ENCODE measurements around the gene SLC1A7.

The SLC1A7 gene

GRCh38 chr1:53062708-53063591, 79.5 kb downstream of the SLC1A7 start:
- no peak for DNase-seq (ENCODE audit: low spot score)

DNA sequence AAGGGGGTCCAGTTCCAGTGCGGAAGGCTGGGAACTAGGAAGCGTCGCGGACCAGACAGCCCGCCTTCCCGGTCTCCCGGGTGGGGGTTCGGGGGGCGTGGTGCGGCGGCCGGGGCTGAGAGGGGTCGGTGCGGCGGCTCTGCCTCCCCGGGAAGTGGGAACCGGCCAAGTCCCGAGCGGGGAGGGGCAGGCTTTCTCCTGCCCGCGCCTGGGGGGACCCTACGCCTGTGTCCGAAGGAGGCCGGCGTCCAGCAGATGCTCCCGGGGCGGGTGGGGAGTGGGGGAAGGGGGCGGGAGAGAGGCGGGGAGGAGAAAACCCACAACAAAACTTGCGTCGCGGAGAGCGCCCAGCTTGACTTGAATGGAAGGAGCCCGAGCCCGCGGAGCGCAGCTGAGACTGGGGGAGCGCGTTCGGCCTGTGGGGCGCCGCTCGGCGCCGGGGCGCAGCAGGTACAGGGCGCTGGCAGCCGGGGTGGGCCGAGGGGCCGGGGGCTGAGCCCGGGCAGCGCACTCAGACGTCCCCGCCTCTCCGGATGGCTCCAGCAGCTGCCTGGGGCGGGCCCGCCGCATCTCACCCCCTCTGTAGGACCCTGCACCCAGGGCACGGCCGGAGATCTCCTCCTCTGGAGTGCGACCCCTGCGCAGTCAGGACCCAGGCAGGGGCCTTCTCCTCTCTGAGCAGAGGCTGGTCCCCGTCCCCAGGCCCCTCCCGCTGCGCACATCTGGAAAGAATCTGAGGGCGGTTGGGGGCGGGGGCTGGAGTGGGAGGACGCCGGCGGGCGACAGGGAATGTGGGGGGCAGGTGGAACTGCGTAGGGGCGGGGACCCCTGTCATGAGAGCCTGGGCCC, 80.4 kb downstream of the SLC1A7 start, which contains the start of gene PODN:
PODN (plus strand) TSS at position 355 of the 849 bp plus-strand sequence. CDS start 7,643 bp downstream, outside the sequence.
- DNase-seq (ENCODE audit: low spot score) = no peak

DNA sequence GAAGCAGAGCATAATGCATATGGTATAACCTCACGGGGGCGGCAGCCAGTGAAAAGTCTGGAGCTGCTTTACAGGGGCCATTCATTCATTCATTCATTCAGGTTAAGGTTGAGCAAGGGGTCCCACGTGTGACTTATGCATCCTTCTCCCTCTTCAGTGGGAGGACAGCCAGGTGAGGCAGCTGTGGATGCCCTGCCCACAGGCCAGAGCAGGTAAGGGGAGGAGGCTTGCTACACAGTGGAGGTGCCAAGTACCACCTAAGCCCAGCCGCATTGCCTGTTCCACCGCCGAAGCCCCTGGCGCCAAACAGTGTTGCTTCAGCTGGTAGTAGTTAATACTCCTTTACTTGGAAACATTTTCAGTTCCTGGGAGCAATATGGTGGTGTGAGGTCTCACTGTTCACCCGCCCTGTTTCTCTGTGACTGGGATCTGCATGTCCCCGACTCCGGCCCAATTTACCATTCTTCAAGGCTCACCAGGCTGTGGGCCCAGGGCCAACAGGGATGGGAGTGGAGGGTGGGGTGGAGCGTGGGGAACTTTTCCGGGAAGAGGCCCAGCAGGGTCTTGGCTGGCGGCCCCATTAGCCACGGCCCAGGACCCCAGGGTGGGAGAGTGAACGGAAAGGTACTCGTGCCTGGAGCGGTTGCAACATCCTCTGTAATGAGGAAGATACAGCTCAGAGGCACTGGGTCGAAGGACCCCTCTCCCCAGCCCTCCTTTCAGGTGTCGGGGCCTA, 81.1 kb downstream of the SLC1A7 start:
- DNase-seq (ENCODE audit: low spot score) = no peak

GRCh38 chr1:53060579-53060978, 81.9 kb downstream of the SLC1A7 start:
- no peak for DNase-seq (ENCODE audit: low spot score)

- DNase-seq (ENCODE audit: low spot score) = no peak
Measured at GRCh38 chr1:53057127-53057526, 85.3 kb downstream of the SLC1A7 start.

- no peak for DNase-seq (ENCODE audit: low spot score)
Measured at GRCh38 chr1:53051676-53052075, 90.8 kb downstream of the SLC1A7 start.

GRCh38 chr1:53050310-53050709, 92.1 kb downstream of the SLC1A7 start:
- DNase-seq (ENCODE audit: low spot score) = no peak

- no peak for DNase-seq (ENCODE audit: low spot score)
Measured at GRCh38 chr1:53049574-53049967, 92.9 kb downstream of the SLC1A7 start.

DNA sequence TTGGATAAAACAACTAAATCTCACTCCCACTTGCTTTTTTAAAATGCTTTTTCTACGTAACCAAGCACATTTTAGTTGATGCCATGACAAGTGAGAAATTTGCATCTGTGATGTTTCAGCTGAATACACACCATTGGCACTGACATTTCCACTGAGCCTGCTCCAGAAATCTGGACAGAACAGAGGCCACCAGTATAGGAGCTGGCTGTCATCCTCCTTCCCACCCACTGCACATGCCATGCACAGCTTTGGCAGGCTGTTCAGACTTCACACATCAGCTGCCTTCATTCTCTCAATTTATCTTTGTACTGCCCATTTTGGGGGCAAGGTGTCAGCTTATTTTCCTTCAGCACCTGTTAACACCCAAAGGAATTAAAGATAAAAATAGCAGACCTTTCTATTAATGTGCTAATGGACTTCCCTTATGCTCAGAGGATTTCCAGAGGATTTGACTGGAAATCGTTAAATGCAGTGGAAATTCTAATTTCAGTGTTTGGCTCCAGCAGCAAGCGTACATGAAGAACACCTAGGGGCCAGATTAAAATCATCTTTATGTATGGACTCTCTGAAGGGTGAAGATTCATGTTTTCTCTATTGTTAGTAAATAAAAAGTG, 93.4 kb downstream of the SLC1A7 start:
- DNase-seq (ENCODE audit: low spot score) = peak; percentile 50

DNA sequence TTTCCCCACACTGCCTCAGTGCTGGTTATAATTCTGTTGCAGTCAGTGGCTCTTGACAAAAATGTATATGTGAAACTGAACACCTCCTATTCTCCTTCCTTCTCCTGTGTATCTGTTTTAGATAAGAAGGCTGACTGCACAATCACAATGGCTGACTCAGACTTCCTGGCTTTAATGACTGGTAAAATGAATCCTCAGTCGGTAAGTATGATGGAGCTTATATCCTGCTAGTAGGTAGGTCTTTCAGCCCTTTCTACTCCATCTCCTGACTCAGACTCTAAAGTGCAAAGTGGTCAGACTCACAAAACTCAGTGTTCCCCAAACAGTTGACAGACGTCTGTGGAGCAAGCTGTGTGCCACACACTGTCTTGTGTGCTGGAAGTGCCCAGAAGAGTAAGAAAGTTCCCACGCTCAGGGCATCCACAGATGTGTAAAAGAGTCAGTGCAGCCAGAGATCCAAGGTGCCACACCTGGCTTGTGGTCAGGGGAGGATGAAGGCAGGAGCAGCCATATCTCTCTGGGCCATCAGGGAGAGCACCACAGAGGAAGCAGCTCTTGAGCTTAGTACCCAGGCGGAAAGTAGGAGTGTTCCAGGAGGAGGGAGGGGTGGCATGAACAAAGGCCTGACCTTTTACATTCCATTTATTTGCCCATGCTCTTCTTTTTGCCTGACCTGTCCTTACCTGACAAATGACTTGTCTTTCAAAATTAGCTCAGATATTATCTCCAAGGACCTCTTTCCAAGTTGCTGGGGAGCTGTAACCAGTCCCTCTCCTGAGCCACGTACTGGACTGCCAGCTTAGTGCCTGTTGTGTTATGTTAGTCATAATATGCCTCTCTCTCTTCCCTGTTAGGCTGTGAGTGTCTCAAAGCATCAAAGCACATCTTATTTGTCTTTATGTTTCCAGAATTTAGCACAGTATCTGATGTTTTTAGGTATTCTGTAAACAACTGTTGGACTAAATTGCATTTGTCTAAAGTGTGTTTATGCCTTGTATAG, 94.4 kb downstream of the SLC1A7 start:
- no peak for DNase-seq (ENCODE audit: low spot score)

GRCh38 chr1:53046930-53047329, 95.5 kb downstream of the SLC1A7 start:
- no peak for DNase-seq (ENCODE audit: low spot score)

DNA sequence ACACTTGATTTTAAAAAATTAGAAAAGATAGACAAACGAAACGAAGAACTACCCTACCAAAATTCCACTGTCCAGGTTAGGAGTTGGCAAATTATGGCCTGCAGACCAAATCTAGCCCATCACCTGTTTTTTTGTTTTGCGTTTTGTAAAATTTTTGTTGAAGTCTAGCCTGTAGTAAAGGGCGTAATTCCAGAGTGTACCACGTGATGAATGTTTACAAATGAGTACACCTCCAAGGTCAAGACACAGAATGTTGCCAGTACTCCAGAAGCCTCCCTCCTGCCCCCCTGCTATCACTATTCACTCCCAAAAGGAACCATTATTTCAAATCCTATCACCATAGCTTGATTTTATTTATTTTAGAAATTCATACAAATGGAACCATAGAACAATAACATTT, 97.5 kb downstream of the SLC1A7 start:
- DNase-seq (ENCODE audit: low spot score) = no peak

GRCh38 chr1:53043271-53043670, 99.2 kb downstream of the SLC1A7 start:
- no peak for DNase-seq (ENCODE audit: low spot score)

DNA sequence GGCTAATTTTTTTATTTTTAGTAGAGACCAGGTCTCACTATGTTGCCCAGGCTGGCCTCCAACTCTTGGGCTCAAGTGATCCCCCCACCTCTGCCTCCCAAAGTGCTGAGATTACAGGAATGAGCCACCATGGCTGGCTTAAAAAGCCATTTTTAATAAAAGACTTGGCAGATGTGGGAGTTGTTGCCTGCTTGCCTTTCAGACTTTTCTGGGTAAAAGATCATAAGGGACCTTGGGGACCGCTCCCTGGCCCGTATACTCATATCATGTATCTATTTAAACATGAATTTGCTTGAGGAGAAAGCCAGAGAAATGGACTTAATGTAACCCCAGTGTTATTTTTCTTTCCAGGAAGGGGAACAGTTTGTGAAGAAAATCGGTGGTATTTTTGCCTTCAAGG, 103.9 kb downstream of the SLC1A7 start:
- no peak for DNase-seq (ENCODE audit: low spot score)

Small RNAs within 50 kb of the gene (small RNA-seq; reads per million reads assigned to genes)
- 0 reads per million in 2 experiments for gene HIGD1AP11
